H9 (cell line): Measurements from ENCODE around the gene KIF13A. TPM values are rescaled to one million over a fixed set of nuclear protein-coding genes. Genes with fewer than 3 reads are reported as not detected.

Experiments
- DNase-seq: peaks from one replicate; pipeline ENCODE4 v3.0.0-alpha.2; 2017
- H2AFZ ChIP-seq: one replicate; pipeline ENCODE4 v1.6.1; 2013; ENCODE audit warnings: mild to moderate bottlenecking, low read length, control low read depth, moderate library complexity
- H2AK5ac ChIP-seq: 2 replicates; pipeline ENCODE4 v1.6.1; 2013; ENCODE audit warnings: low read length, control low read depth, mixed read lengths; ENCODE audit not compliant: insufficient read length
- H2BK120ac ChIP-seq: one replicate; pipeline ENCODE4 v1.6.1; 2013; ENCODE audit warnings: low read depth, mild to moderate bottlenecking, low read length, control low read depth, inconsistent platforms; ENCODE audit not compliant: poor library complexity, severe bottlenecking
- H2BK12ac ChIP-seq: 2 replicates; pipeline ENCODE4 v1.6.1; 2013; ENCODE audit warnings: low read length, control low read depth, mixed read lengths, low read depth; ENCODE audit not compliant: insufficient read length
- H2BK15ac ChIP-seq: 2 replicates; pipeline ENCODE4 v1.6.1; 2013; ENCODE audit warnings: low read depth, low read length, control low read depth
- H2BK20ac ChIP-seq: one replicate; pipeline ENCODE4 v1.6.1; 2013; ENCODE audit warnings: low read depth, mild to moderate bottlenecking, low read length, control low read depth, inconsistent platforms; ENCODE audit not compliant: poor library complexity, severe bottlenecking
- H2BK5ac ChIP-seq: 2 replicates; pipeline ENCODE4 v1.6.1; 2013; ENCODE audit warnings: low read length, control low read depth, mixed read lengths; ENCODE audit not compliant: insufficient read length
- H3K14ac ChIP-seq: 2 replicates; pipeline ENCODE4 v1.6.1; 2013; ENCODE audit warnings: low read length, control low read depth; ENCODE audit not compliant: insufficient read depth
- H3K18ac ChIP-seq: 2 replicates; pipeline ENCODE4 v1.6.1; 2013; ENCODE audit warnings: low read depth, mild to moderate bottlenecking, mixed read lengths, low read length, control low read depth; ENCODE audit not compliant: insufficient read length
- H3K23ac ChIP-seq: 2 replicates; pipeline ENCODE4 v1.6.1; 2013; ENCODE audit warnings: low read length, control low read depth, mixed read lengths, low read depth; ENCODE audit not compliant: insufficient read length
- H3K23me2 ChIP-seq: 2 replicates; pipeline ENCODE4 v1.6.1; 2013; ENCODE audit warnings: low read depth, mild to moderate bottlenecking, mixed read lengths, low read length, control low read depth; ENCODE audit not compliant: insufficient read length, poor library complexity, severe bottlenecking
- H3K27ac ChIP-seq: 2 replicates; pipeline ENCODE4 v1.5.1; 2013; ENCODE audit warnings: low read length, control low read depth, mixed read lengths, low read depth; ENCODE audit not compliant: insufficient read length
- H3K27me3 ChIP-seq: 2 replicates; pipeline ENCODE4 v1.6.1; 2013; ENCODE audit warnings: low read length, control low read depth, inconsistent platforms; ENCODE audit not compliant: insufficient read depth
- H3K4ac ChIP-seq: 2 replicates; pipeline ENCODE4 v1.6.1; 2013; ENCODE audit warnings: low read depth, mild to moderate bottlenecking, control low read depth, inconsistent platforms, low read length, moderate library complexity
- H3K4me1 ChIP-seq: 2 replicates; pipeline ENCODE4 v1.6.1; 2013; ENCODE audit warnings: low read length, control low read depth, inconsistent platforms; ENCODE audit not compliant: insufficient read depth
- H3K4me2 ChIP-seq: 2 replicates; pipeline ENCODE4 v1.6.1; 2013; ENCODE audit warnings: low read length, control low read depth, mixed read lengths; ENCODE audit not compliant: insufficient read length, insufficient read depth
- H3K56ac ChIP-seq: 2 replicates; pipeline ENCODE4 v1.6.1; 2013; ENCODE audit warnings: low read depth, mild to moderate bottlenecking, mixed read lengths, low read length, control low read depth; ENCODE audit not compliant: insufficient read length
- H3K79me1 ChIP-seq: 2 replicates; pipeline ENCODE4 v1.6.1; 2013; ENCODE audit warnings: low read depth, mild to moderate bottlenecking, moderate library complexity, low read length, control low read depth, inconsistent platforms; ENCODE audit not compliant: insufficient read depth, poor library complexity, severe bottlenecking
- H3K79me2 ChIP-seq: 2 replicates; pipeline ENCODE4 v1.6.1; 2013; ENCODE audit warnings: low read length, control low read depth, inconsistent platforms; ENCODE audit not compliant: insufficient read depth
- H3K9ac ChIP-seq: 2 replicates; pipeline ENCODE4 v1.6.1; 2013; ENCODE audit warnings: low read length, control low read depth, mixed read lengths; ENCODE audit not compliant: insufficient read length; ENCODE audit errors: extremely low read depth
- H3K9me3 ChIP-seq: one replicate; pipeline ENCODE4 v1.6.1; 2013; ENCODE audit warnings: low read depth, low read length, inconsistent platforms; ENCODE audit not compliant: control insufficient read depth
- H3T11ph ChIP-seq: one replicate; pipeline ENCODE4 v1.6.1; 2013; ENCODE audit warnings: mild to moderate bottlenecking, low read length, control low read depth, inconsistent platforms
- H4K20me1 ChIP-seq: one replicate; pipeline ENCODE4 v1.6.1; 2013; ENCODE audit not compliant: control insufficient read depth, insufficient read length, insufficient read depth
- H4K5ac ChIP-seq: 2 replicates; pipeline ENCODE4 v1.6.1; 2013; ENCODE audit warnings: low read depth, mild to moderate bottlenecking, mixed read lengths, low read length, control low read depth; ENCODE audit not compliant: insufficient read length
- H4K8ac ChIP-seq: replicated peaks from 2 replicates; pipeline ENCODE4 v1.6.1; 2013; ENCODE audit warnings: low read length, control low read depth, mixed read lengths, low read depth; ENCODE audit not compliant: insufficient read length
- H4K91ac ChIP-seq: 2 replicates; pipeline ENCODE4 v1.6.1; 2013; ENCODE audit warnings: low read depth, mild to moderate bottlenecking, moderate library complexity, mixed read lengths, low read length, control low read depth; ENCODE audit not compliant: insufficient read length
- H3K27ac Mint-ChIP-seq, 3 experiments: 2 replicates in 2 of 3; 3 replicates in 1 of 3; pipeline ENCODE4 v1.8.0; 2020 to 2021; ENCODE audit warnings: mixed read lengths in 3 of 3, mild to moderate bottlenecking in 1 of 3, moderate library complexity in 1 of 3
- H3K27me3 Mint-ChIP-seq: 2 replicates; pipeline ENCODE4 v1.8.0; 2021; ENCODE audit warnings: low read depth, mild to moderate bottlenecking, moderate library complexity, mixed read lengths
- H3K36me3 Mint-ChIP-seq, 3 experiments: 2 replicates in 2 of 3; 3 replicates in 1 of 3; pipeline ENCODE4 v1.8.0; 2020 to 2021; ENCODE audit warnings: low read depth in 3 of 3, mixed read lengths in 3 of 3; ENCODE audit not compliant: insufficient read depth in 1 of 3
- H3K4me1 Mint-ChIP-seq, 2 experiments: 2 replicates each; pipeline ENCODE4 v1.8.0; 2020; ENCODE audit warnings: mixed read lengths in 2 of 2
- H3K4me3 Mint-ChIP-seq, 2 experiments: 2 replicates in 1 of 2; 3 replicates in 1 of 2; pipeline ENCODE4 v1.8.0; 2020 to 2021; ENCODE audit warnings: mild to moderate bottlenecking in 2 of 2, mixed read lengths in 2 of 2, moderate library complexity in 1 of 2
- H3K9me3 Mint-ChIP-seq, 2 experiments: 2 replicates in 1 of 2; 3 replicates in 1 of 2; pipeline ENCODE4 v1.8.0; 2020; ENCODE audit warnings: mild to moderate bottlenecking in 2 of 2, mixed read lengths in 2 of 2, moderate library complexity in 1 of 2
- WGBS: extraction: QIAGEN DNeasy Blood & Tissue Kit; methylation state at CpG from one replicate; pipeline ENCODE4 v1.1.7; 2013; ENCODE audit warnings: missing lambda C conversion rate, low lambda C conversion rate, mixed read lengths; ENCODE audit not compliant: insufficient read length; ENCODE audit errors: extremely low coverage; 5-methylcytosine and 5-hydroxymethylcytosine counted together
- total RNA-seq: library from RNA; stranded (reverse); gene quantifications from 2 replicates; pipeline ENCODE4 v1.2.1, GENCODE V29; 2021
- TF ChIP-seq, protein P1 (sequence below): fragments of 200-600 bp; sonication (generic); conservative IDR thresholded peaks from 3 replicates; pipeline ENCODE4 v1.8.0; 2021; ENCODE audit warnings: antibody characterized with exemption, mild to moderate bottlenecking

KIF13A gene
- total RNA-seq, 1 experiment from 2014 or later: 38.2 TPM

- Mint-ChIP-seq H3K36me3 (no peaks in the 10 kb centered on the region), H3K4me3 (no peak overlapping the region), H3K27ac (no peak overlapping the region), H3K4me1 (peaks cover 2 to 8% of the 10 kb centered on the region in 2 experiments; a peak in 1 of 4 replicates), H3K27me3 (no peaks in the 10 kb centered on the region), H3K9me3 (no peaks in the 10 kb centered on the region)
- Histone ChIP-seq H4K91ac (no peak overlapping the region), H3K27ac (no peak overlapping the region), H3K4me1 (no peaks in the 10 kb centered on the region), H3K56ac (no peak overlapping the region), H3K27me3 (no peaks in the 10 kb centered on the region), H2AK5ac (no peak overlapping the region), H4K5ac (no peak overlapping the region), H3K14ac (no peak overlapping the region), H2BK20ac (no peak overlapping the region), H3K79me2 (no peaks in the 10 kb centered on the region), H3K18ac (no peak overlapping the region), H4K20me1 (no peaks in the 10 kb centered on the region), H3K79me1 (no peaks in the 10 kb centered on the region), H2BK12ac (no peak overlapping the region), H3K9me3 (no peaks in the 10 kb centered on the region), H3K4ac (no peak overlapping the region), H2BK15ac (no peak overlapping the region), H4K8ac (no peak overlapping the region), H3K9ac (no peak overlapping the region), H3T11ph (no peak overlapping the region), H2BK120ac (no peak overlapping the region), H3K23me2 (no peaks in the 10 kb centered on the region), H3K23ac (no peak overlapping the region), H2BK5ac (no peak overlapping the region), H2AFZ (no peak overlapping the region), H3K4me2 (no peak overlapping the region)
- no peak for DNase-seq
- TF ChIP-seq, protein P1, sequence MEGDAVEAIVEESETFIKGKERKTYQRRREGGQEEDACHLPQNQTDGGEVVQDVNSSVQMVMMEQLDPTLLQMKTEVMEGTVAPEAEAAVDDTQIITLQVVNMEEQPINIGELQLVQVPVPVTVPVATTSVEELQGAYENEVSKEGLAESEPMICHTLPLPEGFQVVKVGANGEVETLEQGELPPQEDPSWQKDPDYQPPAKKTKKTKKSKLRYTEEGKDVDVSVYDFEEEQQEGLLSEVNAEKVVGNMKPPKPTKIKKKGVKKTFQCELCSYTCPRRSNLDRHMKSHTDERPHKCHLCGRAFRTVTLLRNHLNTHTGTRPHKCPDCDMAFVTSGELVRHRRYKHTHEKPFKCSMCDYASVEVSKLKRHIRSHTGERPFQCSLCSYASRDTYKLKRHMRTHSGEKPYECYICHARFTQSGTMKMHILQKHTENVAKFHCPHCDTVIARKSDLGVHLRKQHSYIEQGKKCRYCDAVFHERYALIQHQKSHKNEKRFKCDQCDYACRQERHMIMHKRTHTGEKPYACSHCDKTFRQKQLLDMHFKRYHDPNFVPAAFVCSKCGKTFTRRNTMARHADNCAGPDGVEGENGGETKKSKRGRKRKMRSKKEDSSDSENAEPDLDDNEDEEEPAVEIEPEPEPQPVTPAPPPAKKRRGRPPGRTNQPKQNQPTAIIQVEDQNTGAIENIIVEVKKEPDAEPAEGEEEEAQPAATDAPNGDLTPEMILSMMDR: no peak
- WGBS: no CpG with 5 or more reads among the region's 1 CpG
Measured at GRCh38 chr6:17866876-17867444, 120.5 kb downstream of the KIF13A start.
